GM21360 (cell line): ENCODE results near the gene TRIM46.
"Not testable (repeated sequence)": the region's sequence is repeated elsewhere in the genome, so short reads cannot be mapped to it uniquely, and the experiment has no call there.

Experiments used
- ATAC-seq: cut with Tn5 transposase; IDR thresholded peaks from one replicate; pipeline ENCODE4 v1.9.1; 2021; ENCODE audit warnings: mild to moderate bottlenecking, moderate library complexity; ENCODE audit not compliant: unreplicated experiment

Gene TRIM46

GRCh38 chr1:155185783-155186066 is 12.1 kb downstream of the TRIM46 start:
- peak; percentile 12 for ATAC-seq

GRCh38 chr1:155186067-155186793 is 12.6 kb downstream of the TRIM46 start:
- no peak for ATAC-seq

- ATAC-seq: no peak
Observed at GRCh38 chr1:155186794-155187455, 13.3 kb downstream of the TRIM46 start.

GRCh38 chr1:155187456-155187891 is 13.8 kb downstream of the TRIM46 start:
- no peak for ATAC-seq

- ATAC-seq: no peak
Observed at GRCh38 chr1:155188268-155188667, 14.6 kb downstream of the TRIM46 start.

GRCh38 chr1:155189926-155190325 is 16.3 kb downstream of the TRIM46 start:
- not testable (repeated sequence) for ATAC-seq

- no peak for ATAC-seq
Observed at GRCh38 chr1:155191904-155192303, 18.3 kb downstream of the TRIM46 start.

GRCh38 chr1:155192346-155193274 is 19.0 kb downstream of the TRIM46 start:
- ATAC-seq: no peak

GRCh38 chr1:155193275-155193990 is 19.8 kb downstream of the TRIM46 start:
- ATAC-seq: peak; percentile 63

GRCh38 chr1:155193991-155194240 is 20.3 kb downstream of the TRIM46 start:
- not testable (repeated sequence) for ATAC-seq

- ATAC-seq: no peak
Observed at GRCh38 chr1:155195201-155196102, 21.8 kb downstream of the TRIM46 start.

GRCh38 chr1:155196103-155196892 is 22.6 kb downstream of the TRIM46 start:
- no peak for ATAC-seq

GRCh38 chr1:155196893-155197638 is 23.4 kb downstream of the TRIM46 start:
- no peak for ATAC-seq

GRCh38 chr1:155197901-155198546 is 24.4 kb downstream of the TRIM46 start:
- ATAC-seq: no peak

- no peak for ATAC-seq
Observed at GRCh38 chr1:155198547-155198906, 24.9 kb downstream of the TRIM46 start.

GRCh38 chr1:155199792-155200191 is 26.1 kb downstream of the TRIM46 start:
- ATAC-seq: no peak

GRCh38 chr1:155200920-155201319 is 27.3 kb downstream of the TRIM46 start:
- ATAC-seq: no peak

GRCh38 chr1:155202198-155202597 is 28.5 kb downstream of the TRIM46 start:
- no peak for ATAC-seq
